ENCODE results near the gene ETV6.
"Not testable (repeated sequence)": the region's sequence is repeated elsewhere in the genome, so short reads cannot be mapped to it uniquely, and the experiment has no call there.

The ETV6 gene

GRCh38 chr12:11897923-11898322, 248.4 kb downstream of the ETV6 start:
- no peak for DNase-seq

GRCh38 chr12:11901701-11902524, 252.4 kb downstream of the ETV6 start:
- peak in 1 of 2 experiments; percentile 7 for DNase-seq

GRCh38 chr12:11902525-11902875, 253.0 kb downstream of the ETV6 start:
- DNase-seq, result no peak

GRCh38 chr12:11904124-11904523, 254.7 kb downstream of the ETV6 start:
- no peak for DNase-seq

DNA sequence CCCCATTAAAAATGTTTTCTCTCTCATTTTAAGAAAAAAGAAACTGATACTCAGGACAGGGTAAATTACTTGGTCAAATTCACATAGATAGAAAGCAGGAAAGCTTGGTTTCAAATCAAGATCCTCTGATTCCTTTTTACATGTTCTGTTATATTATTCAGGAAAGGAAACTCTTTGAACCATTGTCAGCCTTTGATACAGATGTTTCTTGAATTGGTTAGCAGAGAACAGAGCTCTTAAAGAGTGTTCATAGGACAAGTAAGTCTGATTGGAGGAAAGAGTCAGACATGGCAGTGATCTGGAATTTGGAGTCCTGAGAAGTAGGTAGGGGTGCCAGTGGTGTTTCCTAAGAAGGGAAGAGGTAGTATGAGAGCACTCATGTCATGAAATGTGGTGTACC, 256.1 kb downstream of the ETV6 start:
- DNase-seq, result no peak

DNA sequence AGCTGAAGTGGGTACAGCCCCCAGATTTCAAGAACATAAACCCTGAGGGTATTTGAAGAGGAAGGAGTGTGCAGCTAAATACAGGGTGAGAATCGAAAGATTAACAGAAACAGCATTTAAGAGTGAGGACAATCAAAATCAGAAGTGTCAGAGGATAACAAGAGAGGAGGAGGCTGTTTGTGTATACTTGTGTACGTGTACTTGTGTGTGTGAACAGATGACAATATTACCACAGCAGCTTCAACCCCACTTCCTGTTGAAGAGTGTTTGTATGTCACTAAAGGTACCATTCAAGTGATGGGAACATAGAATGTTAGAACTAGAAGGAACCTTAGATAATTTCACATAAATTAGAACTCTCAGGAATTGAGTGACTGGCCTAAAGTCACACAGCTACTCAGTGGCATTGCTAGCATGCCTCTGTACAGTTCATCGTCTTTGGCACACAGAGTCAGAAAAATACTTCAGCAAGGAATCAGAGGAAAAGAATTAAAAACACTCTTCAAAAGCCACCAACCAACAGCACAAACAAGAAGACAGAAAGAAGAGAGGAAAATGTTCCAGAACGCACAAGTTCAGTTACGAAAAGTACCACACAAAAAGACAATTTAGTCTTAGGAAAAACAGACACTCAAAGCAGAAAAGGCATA, 256.9 kb downstream of the ETV6 start:
- DNase-seq, result no peak

- DNase-seq, result no peak
Observed at GRCh38 chr12:11907625-11908024, 258.2 kb downstream of the ETV6 start.

DNA sequence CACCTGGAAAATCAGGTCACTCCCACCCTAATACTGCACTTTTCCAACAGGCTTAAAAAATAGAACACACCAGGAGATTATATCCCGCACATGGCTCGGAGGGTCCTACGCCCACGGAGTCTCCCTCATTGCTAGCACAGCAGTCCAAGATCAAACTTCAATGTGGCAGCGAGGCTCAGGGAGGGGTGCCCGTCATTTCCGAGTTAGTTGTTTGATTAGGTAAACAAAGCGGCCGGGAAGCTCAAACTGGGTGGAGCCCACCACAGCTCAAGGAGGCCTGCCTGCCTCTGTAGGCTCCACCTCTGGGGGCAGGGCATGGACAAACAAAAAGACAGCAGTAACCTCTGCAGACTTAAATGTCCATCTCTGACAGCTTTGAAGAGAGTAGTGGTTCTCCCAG, 259.9 kb downstream of the ETV6 start:
- not testable (repeated sequence) for DNase-seq

- DNase-seq, result no peak
Observed at GRCh38 chr12:11916113-11916512, 266.6 kb downstream of the ETV6 start.

DNA sequence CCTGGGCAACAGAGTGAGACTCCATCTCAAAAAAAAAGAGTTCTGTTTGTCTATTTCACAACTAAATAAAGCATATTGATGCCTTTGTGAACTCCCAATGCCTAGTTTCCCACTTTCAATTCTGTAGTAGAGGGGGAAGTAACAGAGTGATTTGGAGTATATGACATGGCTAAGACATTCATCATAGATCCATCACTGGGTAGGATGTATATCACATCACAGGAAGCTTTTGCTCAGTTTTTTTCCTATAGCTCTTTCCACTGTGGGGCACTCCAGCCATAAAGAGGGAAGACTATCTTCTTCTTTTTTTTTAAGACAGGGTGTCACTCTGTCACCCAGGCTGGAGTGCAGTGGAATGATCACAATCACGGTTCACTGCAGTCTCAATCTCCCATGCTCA, 267.3 kb downstream of the ETV6 start:
- no peak for DNase-seq

DNA sequence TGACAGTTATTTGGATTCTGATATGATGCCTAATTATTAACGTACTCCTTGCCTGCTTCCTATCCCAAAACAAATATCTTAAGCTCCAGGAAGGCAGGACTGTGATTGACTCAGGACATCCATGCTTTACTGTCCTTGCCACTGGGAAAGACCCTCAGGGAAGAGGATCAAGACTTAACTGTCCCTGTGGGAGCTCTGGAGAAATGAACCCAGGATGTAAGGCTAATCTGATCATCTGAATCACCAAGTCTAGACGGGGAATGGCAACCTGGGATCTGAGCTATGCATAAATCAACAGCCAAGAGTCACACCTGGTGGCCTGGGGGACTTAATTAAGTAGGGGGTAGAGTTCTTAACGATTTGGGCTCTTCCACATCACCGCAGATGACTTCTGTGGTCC, 268.0 kb downstream of the ETV6 start:
- no peak for DNase-seq

DNA sequence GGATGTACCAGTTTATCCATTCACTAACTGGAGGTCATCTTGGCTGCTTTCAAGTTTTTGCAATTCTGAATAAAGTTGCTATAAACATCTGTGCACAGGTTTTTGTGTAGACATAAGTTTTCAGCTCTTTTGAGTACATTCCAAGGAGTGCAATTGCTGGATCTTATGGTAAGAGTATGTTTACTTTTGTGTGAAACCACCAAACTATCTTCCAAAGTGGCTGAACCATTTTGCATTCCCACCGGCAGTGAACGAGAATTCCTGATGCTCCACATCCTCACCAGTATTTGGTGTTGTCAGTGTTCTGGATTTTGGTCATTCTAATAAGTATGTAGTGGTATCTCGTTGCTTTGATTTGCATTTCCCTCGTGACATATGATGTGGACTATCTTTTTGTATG, 270.8 kb downstream of the ETV6 start:
- no peak for DNase-seq

DNA sequence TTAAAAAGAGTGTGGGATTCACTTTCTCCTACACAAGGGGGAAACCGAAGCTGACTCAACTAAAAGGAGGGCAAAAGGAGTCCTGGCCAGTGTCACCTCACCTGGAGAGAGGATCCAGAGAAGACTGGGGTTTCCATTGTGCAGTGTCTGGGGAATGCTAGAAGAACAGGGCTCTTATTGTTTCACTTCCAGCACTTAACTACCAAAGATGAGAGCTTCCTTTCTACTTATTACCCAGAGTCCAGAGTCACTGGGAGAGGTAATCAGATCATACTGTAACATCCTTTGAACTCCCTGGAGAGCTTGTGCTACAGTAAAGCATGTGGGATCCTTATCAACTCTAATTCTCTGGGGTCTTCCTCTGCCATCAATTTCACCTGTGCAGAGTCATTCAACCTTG, 272.9 kb downstream of the ETV6 start:
- no peak for DNase-seq

- DNase-seq, result no peak
Observed at GRCh38 chr12:11923067-11923466, 273.6 kb downstream of the ETV6 start.

GRCh38 chr12:11927286-11927935, 277.9 kb downstream of the ETV6 start:
- no peak for DNase-seq

DNA sequence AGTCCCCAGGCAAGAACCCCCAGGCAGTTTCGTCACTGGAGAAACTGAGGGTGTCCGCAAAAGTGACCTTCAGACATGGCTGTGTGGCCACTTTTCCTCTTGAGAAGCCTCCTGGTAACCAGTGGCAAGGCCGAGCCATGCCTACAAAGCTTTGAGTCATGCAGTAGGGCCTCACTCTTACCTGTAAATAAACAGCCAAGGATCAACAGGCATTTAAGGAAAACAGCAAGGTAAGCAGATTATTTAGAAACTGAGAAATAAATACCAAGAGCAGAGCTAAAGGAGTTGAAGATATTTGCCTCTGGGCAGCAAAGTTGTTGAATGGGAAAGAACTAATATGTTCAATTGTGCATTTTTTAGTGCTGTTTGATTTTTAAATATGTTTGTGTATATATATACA, 280.2 kb downstream of the ETV6 start:
- no peak for DNase-seq

DNA sequence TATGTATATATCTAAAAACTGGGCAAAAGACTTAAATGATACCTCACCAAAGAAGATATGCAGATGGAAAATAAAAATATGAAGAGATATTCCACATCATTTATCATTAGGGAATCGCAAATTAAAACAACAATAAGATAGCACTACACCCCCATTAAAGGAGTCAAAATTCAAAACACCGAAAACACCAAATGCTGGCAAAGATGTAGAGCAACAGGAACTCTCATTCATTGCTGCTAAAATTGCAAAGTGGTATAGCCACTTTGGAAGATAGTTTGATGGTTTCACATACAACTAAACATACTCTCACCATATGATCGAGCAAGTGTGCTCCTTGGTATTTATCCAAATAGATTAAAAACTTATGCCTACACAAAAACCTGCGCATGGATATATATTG, 289.7 kb downstream of the ETV6 start:
- DNase-seq, result no peak

DNA sequence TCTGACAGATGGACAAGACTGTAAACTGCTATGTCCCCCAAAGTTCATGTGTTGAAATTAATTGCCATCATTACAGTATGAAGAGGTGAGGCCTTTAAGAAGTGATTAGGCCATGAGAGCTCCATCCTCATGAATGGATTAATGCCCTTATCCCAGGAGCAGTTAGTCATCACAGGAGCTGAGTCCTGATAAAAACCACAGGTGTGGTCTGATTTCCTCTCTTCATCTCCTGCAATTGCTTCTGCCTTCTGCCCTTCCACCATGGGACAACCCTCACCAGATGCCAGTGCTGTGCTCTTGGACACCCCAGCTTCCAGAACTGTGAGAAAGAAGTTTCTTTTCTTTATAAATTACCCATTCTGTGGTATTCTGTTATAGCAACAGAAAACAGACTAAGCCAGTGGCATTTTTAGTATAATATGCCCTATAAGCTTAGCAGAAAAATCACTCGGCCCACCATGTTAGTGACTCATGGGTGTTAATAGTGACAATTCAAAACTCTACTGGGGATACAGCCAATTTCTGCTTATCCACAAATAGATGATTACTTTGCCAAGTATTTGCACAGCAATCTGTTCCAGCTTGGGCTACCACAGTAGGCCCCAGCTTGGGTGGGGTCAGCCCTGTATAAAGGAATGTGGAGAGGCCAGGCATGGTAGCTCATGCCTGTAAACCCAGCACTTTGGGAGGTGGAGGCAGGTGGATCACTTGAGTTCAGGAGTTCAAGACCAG, 292.3 kb downstream of the ETV6 start:
- DNase-seq, result no peak

DNA sequence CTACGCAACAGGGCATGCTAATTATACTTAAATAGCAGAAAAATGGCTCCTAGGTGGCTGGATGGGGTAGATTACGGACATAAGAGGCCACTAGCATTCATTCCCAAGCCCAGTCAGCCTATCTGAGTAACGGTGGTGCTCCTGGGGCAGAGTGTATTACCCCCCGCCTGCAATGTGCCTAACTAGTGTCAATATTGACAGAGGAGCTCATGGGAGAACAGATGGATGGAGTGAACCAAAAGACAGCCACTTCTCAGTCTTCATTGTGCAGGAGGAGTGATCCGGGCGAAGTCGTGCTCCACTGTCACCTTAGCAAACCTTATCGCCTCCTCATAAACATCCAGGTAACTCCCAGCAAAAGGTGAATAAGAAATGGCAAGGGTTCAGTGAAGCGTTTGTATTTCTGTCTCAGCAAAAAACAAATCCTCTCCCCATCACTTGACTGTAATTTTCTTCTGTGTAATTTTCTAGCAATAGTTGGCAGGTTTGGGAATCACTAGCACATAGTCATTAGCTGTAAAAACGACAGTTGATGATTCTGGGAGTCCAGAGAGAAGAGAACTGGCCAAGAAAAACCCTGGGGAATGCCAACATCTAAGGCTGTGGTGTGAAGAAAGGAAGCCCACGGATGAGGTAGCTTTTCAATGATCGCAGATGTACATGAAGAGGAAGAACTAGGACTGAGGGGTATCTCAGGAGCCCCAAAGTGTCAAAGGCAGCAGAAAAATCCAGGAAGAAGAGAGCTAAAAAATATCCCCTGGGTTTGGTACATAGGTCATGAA, 294.6 kb downstream of the ETV6 start:
- no peak for DNase-seq

Data from activated CD4-positive, alpha-beta T cell treated with anti-CD3 and anti-CD28 coated beads, Interleukin-2, amount 50 U/mL, for 4 hours (primary cell).